Hematopoietic multipotent progenitor cell treated with erythropoietin and hydrocortisone succinate and interleukin-3 and kit ligand, for 6 days (in vitro differentiated cells): ENCODE results near the gene ANKFN1.

Experiments used
- DNase-seq: peaks from one replicate; pipeline ENCODE4 v3.0.0-alpha.2; 2015

ANKFN1 gene

GRCh38 chr17:56152874-56153602 is at the start of gene ANKFN1:
Gene ANKFN1, plus strand, starts transcription at chr17:56153475. Its CDS starts 59,193 bp downstream, at chr17:56212668.
- DNase-seq: no peak

DNA sequence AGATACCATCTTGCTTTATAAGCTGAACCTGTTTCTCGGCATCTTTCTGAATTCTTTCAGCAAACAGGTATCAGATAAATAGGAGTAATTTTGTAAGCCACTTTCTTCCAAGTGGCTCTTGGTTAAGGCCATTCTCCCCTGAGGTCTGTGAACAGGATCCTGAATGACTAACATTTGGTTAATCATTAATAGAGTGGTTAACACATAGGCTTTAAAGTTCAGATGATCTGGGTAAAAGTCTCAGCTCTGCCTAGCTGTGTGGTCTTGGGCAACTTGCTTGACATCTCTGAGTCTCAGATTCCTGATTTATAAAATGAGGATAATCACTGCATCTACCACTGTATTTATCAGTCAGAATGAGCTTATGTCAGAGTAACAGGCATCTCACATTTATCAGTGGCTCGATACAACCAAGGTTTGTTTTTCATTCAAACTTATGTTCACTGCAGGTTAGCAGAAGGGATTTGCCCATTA is 44.4 kb upstream of the ANKFN1 start:
- DNase-seq: no peak

GRCh38 chr17:56109836-56110235 is 43.4 kb upstream of the ANKFN1 start:
- DNase-seq: no peak

DNA sequence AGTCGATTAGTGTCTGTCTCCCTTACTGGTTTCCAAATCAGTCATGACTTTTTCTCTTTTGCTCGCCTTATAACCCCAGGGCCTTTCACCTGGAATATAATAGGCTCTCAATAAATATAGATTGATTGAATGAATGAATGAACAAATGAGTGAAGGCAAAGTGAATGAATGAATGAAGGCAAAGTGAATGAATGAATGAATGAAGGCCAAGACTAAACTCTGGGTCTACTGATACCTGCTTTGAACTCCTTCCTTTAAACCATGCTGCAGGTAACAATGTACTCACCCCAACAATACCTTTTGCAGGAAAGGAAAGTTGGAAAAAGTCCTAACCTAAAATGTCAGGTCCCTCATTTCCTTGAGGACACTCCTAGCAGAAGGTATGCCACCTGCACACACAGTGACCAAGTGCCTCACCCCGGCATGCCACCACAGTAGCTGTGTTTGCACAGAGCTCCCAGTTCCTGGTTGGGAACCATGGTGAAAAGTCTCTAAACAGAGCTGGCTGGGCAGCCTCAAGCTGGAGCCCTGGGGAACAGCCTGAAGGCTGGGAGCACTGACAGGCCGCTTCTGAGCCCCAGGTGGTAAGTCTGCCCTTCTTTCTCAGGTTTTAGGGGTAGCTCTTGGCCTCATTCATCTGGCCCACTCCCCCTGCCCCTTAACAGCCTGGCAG is 42.7 kb upstream of the ANKFN1 start:
- DNase-seq: no peak

- no peak for DNase-seq
These were observed 41.4 kb upstream of the ANKFN1 start for GRCh38 chr17:56111706-56112485.

DNA sequence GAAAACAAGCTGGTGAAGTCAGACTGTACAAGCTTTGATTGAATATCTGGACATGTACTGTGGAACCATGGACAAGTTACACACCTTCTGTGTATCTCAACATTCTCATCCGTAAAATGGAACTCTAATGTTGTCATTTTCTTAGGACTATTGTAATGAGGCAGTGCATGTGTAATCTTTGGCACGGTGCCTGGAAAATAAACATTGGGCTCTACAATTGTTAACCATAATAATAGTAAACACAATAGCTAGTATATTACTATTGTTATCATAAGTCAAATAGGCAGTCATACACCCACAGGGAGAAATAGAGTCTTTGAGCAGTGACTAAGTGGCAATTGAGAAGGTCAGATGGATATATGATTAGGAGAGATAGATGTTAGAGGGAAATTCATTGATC is 39.8 kb upstream of the ANKFN1 start:
- no peak for DNase-seq

- DNase-seq: no peak
These were observed 38.8 kb upstream of the ANKFN1 start for GRCh38 chr17:56114469-56114868.

GRCh38 chr17:56119191-56119590 is 34.1 kb upstream of the ANKFN1 start:
- no peak for DNase-seq

GRCh38 chr17:56119936-56120335 is 33.3 kb upstream of the ANKFN1 start:
- no peak for DNase-seq

GRCh38 chr17:56121191-56122051 is 31.9 kb upstream of the ANKFN1 start:
- no peak for DNase-seq

DNA sequence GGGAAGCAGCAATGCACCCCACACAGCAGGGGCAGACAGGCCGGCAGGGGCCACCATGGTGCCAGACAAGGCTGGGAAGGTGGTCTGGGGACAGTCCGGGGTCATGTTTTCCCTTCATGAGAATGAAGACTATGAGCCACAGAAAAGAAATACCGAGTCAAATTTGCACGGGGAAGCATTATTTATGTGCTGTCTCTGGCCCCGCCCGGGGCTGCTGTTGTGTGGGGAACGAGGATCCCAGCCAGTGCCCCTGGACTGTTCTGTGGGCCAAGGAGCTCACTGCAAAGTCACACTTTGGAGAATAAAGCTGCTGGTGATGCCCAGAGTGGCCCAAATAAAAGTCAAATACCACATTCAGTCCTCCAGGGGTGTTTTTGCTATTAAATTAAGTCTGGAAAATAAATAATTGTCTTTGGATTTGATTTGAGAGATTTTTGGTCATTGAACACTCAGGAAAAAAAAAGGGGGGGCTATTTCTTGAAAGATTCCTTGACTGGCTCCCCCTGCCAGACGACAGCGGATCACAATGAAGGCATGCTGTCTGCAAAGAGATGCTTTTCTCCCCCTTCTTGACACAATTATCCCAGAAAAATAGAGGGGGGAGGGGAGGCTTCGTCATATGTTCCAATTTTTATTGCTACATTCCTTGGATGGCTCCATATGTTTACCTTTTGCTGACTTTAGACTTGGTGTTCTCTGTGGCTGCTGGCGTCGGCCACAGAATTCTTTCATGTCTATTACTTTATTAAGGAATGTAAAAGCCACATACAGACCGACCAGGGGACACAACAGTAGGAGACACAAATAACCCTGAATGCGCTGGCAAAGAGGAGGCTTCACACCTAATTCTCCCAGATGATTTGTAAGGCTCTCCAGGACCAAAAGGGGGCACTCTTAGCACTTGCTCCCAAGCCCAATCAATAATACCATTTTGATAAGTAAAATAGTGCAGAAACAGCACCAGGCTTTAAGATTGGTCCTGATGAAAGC is 27.1 kb upstream of the ANKFN1 start:
- DNase-seq: peak; percentile 61

DNA sequence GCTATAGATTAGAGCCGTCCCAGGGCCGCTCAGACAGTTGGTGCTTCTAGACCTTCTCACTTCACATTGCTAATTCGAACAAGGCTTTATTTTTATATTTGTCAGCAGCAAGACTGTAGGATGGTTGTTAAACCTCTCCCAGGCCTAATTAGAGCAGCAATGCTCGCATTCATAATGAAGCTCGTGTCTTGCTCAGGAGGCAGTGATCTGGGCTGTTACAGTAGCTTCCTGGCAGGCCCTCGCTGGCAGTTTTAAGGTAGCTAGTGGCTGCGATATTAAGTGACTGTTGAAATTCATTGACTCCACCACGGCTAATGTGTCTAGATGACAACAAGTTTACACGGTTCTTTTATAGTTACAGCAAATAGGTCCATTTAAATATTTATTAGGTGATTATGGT is 23.2 kb upstream of the ANKFN1 start:
- DNase-seq: no peak

- DNase-seq: no peak
These were observed 22.6 kb upstream of the ANKFN1 start for GRCh38 chr17:56130631-56131030.

DNA sequence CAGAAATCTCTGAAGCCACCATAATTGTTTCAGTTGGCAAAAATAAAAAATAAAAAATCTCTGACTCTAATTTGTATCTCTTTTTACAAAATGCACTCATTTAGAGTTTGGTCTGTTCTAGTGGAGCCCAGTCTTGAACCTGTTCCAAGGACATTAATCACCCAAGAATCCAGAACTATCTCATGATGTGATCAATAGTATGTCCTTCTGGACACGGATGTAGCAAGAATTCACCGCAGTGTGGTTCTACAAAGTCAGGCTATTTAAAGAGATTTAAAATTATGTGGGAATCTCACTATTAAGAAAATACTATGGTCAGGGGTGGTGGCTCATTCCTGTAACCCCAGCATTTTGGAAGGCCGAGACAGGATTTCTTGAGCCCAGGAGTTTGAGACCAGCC is 21.8 kb upstream of the ANKFN1 start:
- DNase-seq: no peak

DNA sequence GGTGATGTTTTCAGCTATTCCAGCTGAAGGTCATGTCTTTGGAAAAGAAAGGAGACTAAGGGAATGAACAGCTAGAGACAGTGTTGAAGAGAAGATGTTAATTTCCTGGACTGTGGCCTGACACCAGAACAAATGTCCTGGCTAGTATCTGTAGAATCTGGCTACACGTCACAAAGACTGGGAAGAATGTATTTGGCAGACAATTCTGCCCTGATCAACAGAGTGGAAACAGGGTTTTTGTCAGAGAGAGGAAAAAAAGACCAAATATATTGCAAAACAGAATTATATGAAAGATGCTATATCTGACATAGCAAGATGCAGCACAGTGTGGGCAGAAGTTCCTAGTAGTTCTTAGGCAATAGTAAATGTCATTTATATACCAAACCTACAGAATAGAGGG is 17.0 kb upstream of the ANKFN1 start:
- DNase-seq: no peak

GRCh38 chr17:56141046-56141839 is 12.0 kb upstream of the ANKFN1 start:
- no peak for DNase-seq

GRCh38 chr17:56142325-56142724 is 10.9 kb upstream of the ANKFN1 start:
- DNase-seq: no peak

- DNase-seq: no peak
These were observed 10.5 kb upstream of the ANKFN1 start for GRCh38 chr17:56142781-56143180.

GRCh38 chr17:56144223-56144622 is 9.1 kb upstream of the ANKFN1 start:
- no peak for DNase-seq

DNA sequence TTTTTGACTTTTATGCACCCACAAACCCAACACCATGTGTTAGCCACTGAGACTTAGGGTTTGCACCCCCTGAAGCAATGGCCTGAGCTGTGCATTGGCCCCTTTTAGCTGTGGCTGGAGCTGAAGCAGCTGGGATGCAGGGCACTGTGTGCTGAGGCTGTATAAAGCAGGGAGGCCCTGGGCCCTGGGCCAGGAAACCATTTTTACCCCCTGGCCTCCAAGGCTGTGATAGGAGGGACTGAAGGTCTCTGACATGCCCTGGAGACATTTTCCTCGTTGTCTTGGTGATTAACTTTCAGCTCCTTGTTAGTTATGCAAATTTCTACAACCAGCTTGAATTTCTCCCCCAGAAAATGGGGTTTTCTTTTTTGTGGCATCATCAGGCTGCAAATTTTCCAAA is 6.7 kb upstream of the ANKFN1 start:
- no peak for DNase-seq

DNA sequence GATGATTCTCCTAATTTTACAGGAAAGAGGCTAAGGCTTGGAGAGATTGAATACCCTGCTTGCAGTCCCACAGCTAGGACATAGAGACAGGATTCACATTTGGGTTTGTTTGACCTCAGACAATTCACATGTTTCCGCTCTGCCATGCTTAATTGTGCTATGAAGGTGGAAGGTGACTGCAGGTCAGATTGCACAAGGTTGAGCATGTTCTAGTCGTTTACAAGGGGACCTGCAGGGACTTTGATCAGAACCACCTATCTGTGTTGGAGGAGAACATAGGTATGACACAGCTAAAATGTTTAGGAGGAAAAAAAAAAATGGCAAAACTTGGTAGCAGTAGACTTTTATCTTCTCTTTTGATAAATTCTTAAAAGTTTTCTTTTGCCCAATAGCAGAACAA is 4.9 kb upstream of the ANKFN1 start:
- no peak for DNase-seq
